Lower lobe of right lung (tissue), 2 donors: Measurements from ENCODE around the gene CD74. TPM values are rescaled to one million over a fixed set of nuclear protein-coding genes. Genes with fewer than 3 reads are reported as not detected.

ENCODE experiments used
- ATAC-seq, 2 donors: fragments of 200-7000 bp; cut with Tn5 transposase; one replicate each; pipeline ENCODE4 v1.9.1; 2020 to 2022; ENCODE audit warnings: mild to moderate bottlenecking in 2 of 2, moderate library complexity in 2 of 2
- DNase-seq: peaks from one replicate; pipeline ENCODE4 v3.0.0-alpha.2; 2020
- H3K27ac ChIP-seq: fragments of 200-600 bp; one replicate; pipeline ENCODE4 v1.8.0; 2022
- H3K27me3 ChIP-seq: fragments of 200-600 bp; one replicate; pipeline ENCODE4 v1.8.0; 2022; ENCODE audit warnings: low read depth
- H3K36me3 ChIP-seq: fragments of 200-600 bp; one replicate; pipeline ENCODE4 v1.8.0; 2022; ENCODE audit warnings: mild to moderate bottlenecking
- H3K4me1 ChIP-seq: fragments of 200-600 bp; one replicate; pipeline ENCODE4 v1.8.0; 2022
- H3K4me3 ChIP-seq: fragments of 200-600 bp; one replicate; pipeline ENCODE4 v1.8.0; 2022; ENCODE audit warnings: mild to moderate bottlenecking
- H3K9me3 ChIP-seq: fragments of 200-600 bp; one replicate; pipeline ENCODE4 v1.8.0; 2022
- intact Hi-C: fragments of 100-400 bp; cut with DNase I; formaldehyde crosslinking; loops from one replicate; pipeline ENCODE4 v1.11.0; 2022
- total RNA-seq: library from RNA; stranded (reverse); fragmentation: NEBNext Ultra II Directional; extraction: Animal tissue kit (Norgen Biotek cat#: 25700); gene quantifications from one replicate; pipeline ENCODE4 v1.2.1, GENCODE V29; 2021
- TF ChIP-seq, protein P1 (sequence below): fragments of 200-600 bp; IDR thresholded peaks from one replicate; pipeline ENCODE4 v1.8.0; 2022; ENCODE audit warnings: antibody characterized with exemption, mild to moderate bottlenecking
- donor health status: DM: no; HTN: yes; CAD: no; lungs with severe emphysema.

CD74 gene
- total RNA-seq, 1 donor from 2014 or later: 4,221 TPM

DNA sequence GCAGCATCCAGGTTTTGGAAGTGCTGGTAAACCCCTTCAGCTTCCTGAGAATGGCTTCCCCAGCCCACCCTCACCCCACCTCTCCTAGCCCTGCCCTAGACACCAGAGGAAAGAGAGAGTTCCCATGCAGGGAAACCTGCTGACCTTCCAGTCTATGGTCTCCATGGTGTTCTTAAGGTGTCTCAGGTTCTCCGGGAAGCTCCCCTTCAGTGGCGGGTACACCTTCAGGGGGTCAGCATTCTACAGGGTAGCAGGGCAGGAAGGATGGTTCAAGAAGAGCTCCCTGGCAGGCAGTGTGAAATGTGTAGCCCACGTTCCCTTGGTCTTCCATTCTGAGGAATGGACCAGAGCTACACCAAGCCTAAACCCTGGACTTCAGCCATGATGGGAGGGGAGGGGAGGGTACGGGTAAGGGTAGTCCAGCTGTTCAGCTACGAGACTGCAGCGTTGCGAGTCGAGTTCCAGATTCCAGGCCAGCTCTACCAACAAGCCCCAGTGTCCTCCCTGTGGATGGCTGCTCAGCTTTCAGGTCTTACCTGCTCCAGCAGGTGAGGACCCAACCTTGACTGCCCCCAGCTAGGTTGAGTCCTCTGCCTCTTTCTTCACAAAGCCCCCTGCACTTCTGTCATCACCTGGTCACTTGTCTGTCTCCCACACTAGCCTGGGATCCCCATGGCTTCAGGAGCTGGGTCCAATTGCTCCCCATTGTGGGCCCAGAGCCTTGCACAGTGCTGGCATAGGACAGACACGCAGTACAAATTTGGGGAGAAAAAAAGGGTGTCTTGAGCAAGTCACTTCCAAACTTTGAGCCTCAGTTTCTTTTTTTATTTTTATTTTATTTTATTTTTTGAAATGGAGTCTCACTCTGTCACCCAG lies 7.5 kb downstream of the CD74 start:
- intact Hi-C loops: no loop called here
- H3K9me3 ChIP-seq: no peaks in the 10 kb centered on the region
- DNase-seq: peak; percentile 19
- ATAC-seq: no peak
- no peaks in the 10 kb centered on the region for H3K27me3 ChIP-seq
- peaks cover 24% of the 10 kb centered on the region for H3K4me1 ChIP-seq
- no peak overlapping the region for H3K4me3 ChIP-seq
- H3K36me3 ChIP-seq: peaks cover 95% of the 10 kb centered on the region
- TF ChIP-seq, protein P1, sequence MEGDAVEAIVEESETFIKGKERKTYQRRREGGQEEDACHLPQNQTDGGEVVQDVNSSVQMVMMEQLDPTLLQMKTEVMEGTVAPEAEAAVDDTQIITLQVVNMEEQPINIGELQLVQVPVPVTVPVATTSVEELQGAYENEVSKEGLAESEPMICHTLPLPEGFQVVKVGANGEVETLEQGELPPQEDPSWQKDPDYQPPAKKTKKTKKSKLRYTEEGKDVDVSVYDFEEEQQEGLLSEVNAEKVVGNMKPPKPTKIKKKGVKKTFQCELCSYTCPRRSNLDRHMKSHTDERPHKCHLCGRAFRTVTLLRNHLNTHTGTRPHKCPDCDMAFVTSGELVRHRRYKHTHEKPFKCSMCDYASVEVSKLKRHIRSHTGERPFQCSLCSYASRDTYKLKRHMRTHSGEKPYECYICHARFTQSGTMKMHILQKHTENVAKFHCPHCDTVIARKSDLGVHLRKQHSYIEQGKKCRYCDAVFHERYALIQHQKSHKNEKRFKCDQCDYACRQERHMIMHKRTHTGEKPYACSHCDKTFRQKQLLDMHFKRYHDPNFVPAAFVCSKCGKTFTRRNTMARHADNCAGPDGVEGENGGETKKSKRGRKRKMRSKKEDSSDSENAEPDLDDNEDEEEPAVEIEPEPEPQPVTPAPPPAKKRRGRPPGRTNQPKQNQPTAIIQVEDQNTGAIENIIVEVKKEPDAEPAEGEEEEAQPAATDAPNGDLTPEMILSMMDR: no peak
- peak overlapping the region; percentile 36 for H3K27ac ChIP-seq

DNA sequence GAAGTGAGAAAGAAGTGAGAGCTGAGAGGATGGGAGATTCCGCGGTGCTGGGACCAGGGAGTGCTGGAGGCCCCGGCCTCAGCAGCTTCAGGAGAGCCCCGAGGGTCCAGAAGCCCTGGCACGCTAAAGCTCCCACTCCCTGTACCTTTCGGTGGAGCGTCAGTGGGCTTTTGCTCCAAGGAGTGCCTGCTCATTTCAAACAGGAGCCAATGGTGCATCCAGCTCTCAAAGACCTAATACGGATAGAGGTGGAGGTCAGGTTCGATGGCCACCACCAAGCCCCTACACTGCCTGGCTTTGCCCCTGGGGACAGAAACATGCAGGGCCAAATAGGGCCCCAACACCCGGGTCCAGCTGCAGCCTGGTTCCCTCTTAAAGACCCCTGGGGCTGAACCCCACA lies 8.2 kb downstream of the CD74 start:
- ATAC-seq: no peak
- intact Hi-C loops: no loop called here
- H3K36me3 ChIP-seq: peaks cover 100% of the 10 kb centered on the region

DNA sequence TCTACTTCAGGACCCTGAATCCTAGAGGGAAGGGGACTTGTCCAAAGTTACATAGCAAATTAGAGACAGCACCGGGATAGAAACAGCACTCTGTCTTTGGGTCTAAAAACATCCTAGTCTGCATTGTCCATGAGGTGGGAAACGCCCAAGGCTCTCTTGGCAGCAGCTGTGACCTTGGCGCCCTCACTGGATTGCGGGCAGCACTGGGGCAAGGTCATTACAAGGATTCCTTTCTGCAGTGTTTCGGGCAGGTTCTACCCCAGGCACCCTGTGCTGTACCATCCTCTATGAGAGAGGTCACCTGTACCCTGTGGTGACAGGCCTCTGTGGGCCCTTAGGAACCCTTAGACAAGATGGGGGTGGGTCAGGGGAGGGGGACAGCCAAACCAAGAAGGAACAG lies 8.6 kb downstream of the CD74 start:
- Histone ChIP-seq H3K9me3 (no peaks in the 10 kb centered on the region), H3K27ac (no peak overlapping the region), H3K4me1 (peaks cover 15% of the 10 kb centered on the region), H3K27me3 (no peaks in the 10 kb centered on the region), H3K4me3 (no peak overlapping the region), H3K36me3 (peaks cover 100% of the 10 kb centered on the region)
- DNase-seq: peak; percentile 32
- intact Hi-C loops: no loop called here
- ATAC-seq: no peak
- TF ChIP-seq, protein P1: no peak

More for the DNA sequence above, 8.2 kb downstream of the CD74 start:
- Histone ChIP-seq H3K27ac (peak overlapping the region; percentile 36), H3K27me3 (no peaks in the 10 kb centered on the region), H3K4me1 (peaks cover 19% of the 10 kb centered on the region), H3K9me3 (no peaks in the 10 kb centered on the region), H3K4me3 (no peak overlapping the region)
- TF ChIP-seq, protein P1: no peak
- DNase-seq: peak; percentile 28

DNA sequence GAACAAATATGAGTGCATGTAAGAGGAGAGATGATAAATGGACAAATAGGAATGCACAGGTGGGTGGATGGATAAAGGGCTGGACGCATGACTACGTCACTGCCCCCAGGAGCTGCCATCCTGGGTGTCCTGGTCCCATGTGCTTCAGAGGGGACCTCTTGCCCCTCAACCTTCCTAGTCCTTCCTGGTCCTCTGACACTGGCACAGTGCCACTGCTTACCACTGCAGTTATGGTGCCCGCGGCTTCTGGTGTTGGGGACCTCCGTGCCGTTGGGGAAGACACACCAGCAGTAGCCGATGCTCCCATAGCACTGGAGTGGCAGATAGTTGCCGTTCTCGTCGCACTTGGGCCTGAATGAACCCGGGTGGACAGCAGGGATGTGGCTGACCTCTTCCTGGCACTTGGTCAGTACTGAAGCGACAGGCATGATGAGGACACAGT lies 9.8 kb downstream of the CD74 start:
- Histone ChIP-seq H3K9me3 (no peaks in the 10 kb centered on the region), H3K4me3 (no peak overlapping the region), H3K27me3 (no peaks in the 10 kb centered on the region), H3K36me3 (peaks cover 100% of the 10 kb centered on the region), H3K4me1 (peaks cover 3% of the 10 kb centered on the region), H3K27ac (no peak overlapping the region)
- intact Hi-C loops: no loop called here
- TF ChIP-seq, protein P1: no peak
- DNase-seq (peak; percentile 44), ATAC-seq (no peak)

DNA sequence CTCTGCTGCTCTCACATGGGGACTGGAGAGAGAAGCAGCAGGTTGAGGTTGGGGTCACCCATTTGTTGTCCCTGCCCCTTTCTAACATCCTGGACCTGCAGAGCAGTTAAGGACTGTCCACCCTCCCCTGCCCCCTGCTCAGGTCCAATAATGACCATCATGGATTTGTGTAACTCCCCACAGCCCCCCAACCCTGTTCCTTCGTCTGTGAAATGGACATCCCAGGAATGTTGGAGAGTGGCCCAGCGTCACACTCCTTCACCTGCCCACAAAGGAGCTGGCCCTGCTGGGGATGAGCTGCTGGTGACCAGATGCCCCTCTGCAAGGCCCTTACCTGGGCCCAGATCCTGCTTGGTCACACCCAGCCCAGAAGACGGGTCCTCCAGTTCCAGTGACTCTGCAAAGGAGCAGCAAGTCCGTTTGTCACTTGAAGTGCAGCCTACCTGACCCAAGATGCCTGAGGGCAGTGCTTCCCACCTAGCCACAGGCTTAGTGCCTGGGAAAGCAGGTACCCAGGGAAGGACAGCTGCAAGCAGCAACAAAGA lies 10.4 kb downstream of the CD74 start:
- H3K4me3 ChIP-seq: no peak overlapping the region
- TF ChIP-seq, protein P1: no peak
- peaks cover 100% of the 10 kb centered on the region for H3K36me3 ChIP-seq
- no peaks in the 10 kb centered on the region for H3K27me3 ChIP-seq
- peak; percentile 30 for DNase-seq
- H3K9me3 ChIP-seq: no peaks in the 10 kb centered on the region
- ATAC-seq: no peak
- intact Hi-C loops: no loop called here
- no peaks in the 10 kb centered on the region for H3K4me1 ChIP-seq
- no peak overlapping the region for H3K27ac ChIP-seq
